GM12864 (cell line): Measurements from ENCODE around the gene FTCD.

Source experiments
- DNase-seq: peaks from one replicate; pipeline ENCODE4 v3.0.0-alpha.2; 2011; ENCODE audit warnings: low read depth
- H3K4me3 ChIP-seq: 2 replicates; pipeline ENCODE4 v1.5.1; 2011; ENCODE audit warnings: mild to moderate bottlenecking, low read depth, low read length, control low read depth
- TF ChIP-seq, protein P1 (sequence below): IDR thresholded peaks from 2 replicates; pipeline ENCODE4 v1.5.1; 2011; ENCODE audit warnings: low read depth, mild to moderate bottlenecking, moderate library complexity, low read length, control low read depth, inconsistent platforms; ENCODE audit errors: missing control alignments

The FTCD gene

DNA sequence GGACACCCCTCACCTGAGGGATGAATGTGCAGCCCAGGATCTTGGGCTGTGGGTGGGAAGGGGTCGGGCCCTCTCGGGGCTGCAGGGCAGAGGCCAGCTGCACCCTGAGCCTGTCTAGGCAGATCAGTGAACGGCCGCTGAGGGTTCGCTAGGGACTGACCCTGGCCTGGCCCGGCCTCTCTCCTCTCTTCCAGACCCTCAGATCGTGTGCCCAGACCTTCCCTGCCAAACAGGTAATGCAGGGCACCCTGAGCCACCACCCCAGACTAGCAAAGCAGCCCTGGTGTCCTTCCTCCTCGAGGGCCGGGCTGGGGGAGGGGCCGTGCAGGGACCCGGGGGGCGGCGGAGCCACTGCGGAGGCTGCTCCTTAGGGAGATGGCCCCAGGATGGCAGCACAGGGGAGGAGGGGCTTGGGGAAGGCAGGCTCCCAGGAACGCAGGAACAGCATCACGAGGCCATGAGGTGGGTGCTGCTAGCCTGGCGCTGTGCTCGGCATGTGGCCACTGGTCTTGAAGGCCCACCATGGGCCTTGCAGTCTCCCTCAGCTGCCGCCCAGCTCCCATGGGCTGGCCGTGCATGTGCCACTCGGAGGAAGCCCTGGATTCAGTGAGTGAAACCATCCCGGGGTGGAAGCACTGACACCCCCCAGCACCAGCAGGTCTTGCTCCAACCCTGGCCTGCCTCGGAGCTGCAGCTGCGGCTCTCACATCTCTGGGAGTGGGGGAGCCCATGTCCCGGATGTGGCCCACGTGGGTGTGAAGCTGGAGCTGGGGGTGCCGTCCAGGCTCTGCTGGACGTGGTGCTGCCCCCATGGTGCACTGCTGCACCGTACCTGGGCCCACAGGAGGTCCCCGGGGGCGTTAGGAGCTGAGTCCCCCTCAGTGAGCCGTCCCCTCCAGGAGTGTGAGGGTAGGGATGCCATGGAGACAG, 28.8 kb downstream of the FTCD start:
- no peak for DNase-seq
- H3K4me3 ChIP-seq = no peak overlapping the region
- TF ChIP-seq, protein P1, sequence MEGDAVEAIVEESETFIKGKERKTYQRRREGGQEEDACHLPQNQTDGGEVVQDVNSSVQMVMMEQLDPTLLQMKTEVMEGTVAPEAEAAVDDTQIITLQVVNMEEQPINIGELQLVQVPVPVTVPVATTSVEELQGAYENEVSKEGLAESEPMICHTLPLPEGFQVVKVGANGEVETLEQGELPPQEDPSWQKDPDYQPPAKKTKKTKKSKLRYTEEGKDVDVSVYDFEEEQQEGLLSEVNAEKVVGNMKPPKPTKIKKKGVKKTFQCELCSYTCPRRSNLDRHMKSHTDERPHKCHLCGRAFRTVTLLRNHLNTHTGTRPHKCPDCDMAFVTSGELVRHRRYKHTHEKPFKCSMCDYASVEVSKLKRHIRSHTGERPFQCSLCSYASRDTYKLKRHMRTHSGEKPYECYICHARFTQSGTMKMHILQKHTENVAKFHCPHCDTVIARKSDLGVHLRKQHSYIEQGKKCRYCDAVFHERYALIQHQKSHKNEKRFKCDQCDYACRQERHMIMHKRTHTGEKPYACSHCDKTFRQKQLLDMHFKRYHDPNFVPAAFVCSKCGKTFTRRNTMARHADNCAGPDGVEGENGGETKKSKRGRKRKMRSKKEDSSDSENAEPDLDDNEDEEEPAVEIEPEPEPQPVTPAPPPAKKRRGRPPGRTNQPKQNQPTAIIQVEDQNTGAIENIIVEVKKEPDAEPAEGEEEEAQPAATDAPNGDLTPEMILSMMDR = no peak

GRCh38 chr21:46125846-46126301, 29.5 kb downstream of the FTCD start:
- TF ChIP-seq, protein P1 = no peak
- no peak for DNase-seq
- H3K4me3 ChIP-seq = no peak overlapping the region

DNA sequence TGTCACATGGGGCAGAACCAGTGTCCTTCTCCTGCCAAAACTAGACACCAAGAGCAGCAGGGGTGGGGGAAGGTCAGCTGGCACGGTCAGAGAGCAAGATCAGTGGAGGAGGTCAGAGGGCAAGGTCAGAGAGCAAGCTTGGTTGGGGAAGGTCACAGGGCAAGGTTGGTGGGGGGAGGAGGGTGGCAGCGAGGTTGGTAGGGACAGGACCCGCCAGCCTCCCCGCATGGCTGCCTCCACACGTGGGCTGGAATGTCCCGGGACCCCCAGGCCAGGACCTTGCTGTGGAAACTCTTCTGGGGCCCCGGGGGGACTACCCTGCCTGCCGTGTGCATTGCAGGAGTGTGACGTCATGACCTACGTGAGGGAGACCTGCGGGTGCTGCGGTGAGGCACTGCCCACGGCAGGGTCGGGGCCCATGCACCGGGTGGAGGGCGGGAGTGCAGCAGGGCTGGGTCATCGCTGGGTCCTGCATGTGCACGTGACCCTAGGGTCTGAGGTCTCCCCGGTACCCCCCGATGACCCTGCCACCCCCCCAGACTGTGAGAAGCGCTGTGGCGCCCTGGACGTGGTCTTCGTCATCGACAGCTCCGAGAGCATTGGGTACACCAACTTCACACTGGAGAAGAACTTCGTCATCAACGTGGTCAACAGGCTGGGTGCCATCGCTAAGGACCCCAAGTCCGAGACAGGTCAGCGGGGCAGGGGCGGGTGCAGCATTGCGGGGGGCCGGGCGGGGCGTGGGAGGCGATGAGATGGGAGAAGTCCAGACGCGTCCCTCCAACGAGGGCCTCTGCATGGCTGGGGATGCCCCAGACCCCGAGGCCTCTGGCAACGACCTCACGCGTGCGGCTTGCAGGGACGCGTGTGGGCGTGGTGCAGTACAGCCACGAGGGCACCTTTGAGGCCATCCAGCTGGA, 30.2 kb downstream of the FTCD start:
- TF ChIP-seq, protein P1 = no peak
- DNase-seq = no peak
- no peak overlapping the region for H3K4me3 ChIP-seq

DNA sequence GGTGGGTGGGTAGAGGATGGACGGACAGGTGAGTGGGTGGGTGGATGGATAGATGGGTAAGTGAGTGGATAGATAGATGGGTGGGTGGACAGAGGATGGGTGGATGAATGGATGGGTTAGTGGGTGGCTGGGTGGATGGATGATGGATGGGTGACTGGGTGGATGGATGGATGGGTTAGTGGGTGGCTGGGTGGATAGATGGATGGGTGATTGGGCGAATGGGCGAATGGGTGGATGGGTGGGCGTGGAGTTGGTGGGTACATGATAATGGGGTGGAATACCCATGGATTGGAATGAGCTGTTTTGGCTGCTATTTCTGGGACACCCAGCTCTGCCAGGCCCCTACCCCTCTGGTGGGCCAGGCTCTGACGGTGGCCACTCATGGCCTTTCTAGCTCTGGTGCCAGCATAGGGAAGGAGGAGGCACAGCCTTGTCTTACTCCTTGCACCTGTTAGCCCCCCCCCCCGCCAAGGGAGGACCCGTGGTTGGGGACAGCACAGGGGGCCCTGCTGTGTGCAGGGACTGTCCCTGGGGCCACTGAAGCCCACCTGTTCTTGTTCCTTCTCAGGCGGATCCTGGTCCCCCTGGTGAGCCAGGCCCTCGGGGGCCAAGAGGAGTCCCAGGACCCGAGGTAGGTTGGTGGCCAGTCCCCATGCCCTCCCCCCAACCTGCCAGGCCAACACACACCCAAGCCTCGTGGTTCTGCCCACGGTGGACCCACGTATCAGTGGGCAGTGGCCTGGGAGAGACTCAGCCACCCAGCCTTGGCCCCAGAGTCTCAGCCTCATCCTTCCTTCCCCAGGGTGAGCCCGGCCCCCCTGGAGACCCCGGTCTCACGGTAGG, 31.1 kb downstream of the FTCD start:
- DNase-seq = no peak
- TF ChIP-seq, protein P1 = no peak
- H3K4me3 ChIP-seq = no peak overlapping the region

DNA sequence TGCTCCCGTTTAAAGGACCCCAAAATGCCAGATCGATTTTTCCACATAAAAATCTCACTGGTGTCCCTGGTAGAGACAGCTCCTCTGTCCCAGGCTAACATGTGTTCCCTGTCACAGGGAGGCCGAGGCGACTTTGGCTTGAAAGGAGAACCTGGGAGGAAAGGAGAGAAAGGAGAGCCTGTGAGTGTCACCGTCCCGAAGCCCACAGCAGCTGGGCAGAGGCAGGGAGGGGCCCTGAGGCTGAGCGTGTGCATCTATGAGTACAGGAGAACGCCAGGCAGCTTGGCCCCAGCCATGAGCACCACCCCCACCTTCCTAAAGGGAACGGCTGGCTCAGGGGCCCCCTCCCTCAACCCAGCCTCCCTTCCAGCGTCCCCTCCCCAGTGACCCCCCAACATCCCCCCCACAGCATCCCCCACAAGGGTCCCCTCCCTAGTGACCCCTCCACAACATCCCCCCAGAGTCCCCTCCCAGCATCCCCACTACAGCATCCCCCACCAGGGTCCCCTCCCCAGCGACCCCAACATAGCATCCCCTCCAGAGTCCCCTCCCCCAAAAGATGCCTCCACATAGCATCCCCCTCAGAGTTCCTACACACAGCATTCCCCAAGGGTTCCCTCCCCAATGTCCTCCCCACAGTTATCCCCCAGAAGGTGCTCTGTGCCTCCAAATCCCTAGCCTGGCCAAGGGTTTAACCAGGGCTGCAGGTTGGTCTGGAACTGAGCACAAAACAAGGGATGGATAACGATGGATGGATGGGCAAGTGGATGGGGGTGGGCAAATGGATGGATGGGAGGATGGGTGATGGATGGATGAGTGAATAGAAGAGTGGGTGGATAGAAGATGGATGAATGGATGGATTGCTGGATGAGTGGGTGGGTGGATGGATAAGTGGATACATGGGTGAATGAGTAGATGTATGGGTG, 32.4 kb downstream of the FTCD start:
- no peak for DNase-seq
- TF ChIP-seq, protein P1 = no peak
- H3K4me3 ChIP-seq = no peak overlapping the region
